ENCODE data around the gene FBXW11.
"Not testable (repeated sequence)": the region's sequence is repeated elsewhere in the genome, so short reads cannot be mapped to it uniquely, and the experiment has no call there.

The FBXW11 gene

GRCh38 chr5:171980792-171981191 lies 25.6 kb downstream of the FBXW11 start:
- no peak for FAIRE-seq

GRCh38 chr5:171979606-171980005 lies 26.8 kb downstream of the FBXW11 start:
- no peak for FAIRE-seq

DNA sequence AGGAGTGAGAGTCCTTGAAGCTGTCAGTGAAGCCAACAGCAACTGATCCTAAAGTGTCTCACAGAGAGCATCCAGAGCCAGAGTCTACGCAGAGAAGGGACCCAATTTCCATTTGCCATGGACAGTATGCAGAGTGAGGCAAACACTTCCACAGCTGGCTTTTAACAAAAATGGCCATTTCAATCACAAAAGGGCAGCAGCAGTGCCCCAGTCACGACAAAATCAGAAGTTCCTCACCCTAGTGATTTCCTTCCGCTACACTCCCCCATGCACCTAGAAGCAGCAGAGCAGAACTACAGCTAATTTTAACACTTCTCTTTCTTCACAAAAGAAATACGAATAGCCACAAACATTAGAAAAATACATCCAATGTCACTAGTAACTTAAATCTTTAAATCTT lies 27.9 kb downstream of the FBXW11 start:
- FAIRE-seq: no peak

DNA sequence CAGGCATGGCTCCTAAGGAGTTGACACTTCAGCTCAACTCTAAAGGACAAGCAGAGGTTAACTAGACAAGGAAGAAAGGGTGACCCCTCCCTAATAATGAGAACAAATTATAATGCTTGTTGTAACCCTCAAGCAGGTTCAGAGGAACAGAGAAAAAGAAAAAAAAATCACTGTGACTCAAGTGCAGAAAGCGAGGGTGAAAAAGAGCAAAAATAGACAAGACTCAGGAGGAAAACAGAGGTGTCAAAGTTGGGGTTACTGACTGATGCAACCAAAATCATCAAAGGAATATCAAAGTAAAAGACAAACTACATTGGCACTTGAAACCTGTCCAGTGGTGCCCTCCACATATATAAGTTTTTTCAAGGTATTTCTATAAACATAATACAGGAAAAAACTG lies 28.4 kb downstream of the FBXW11 start:
- FAIRE-seq: no peak

DNA sequence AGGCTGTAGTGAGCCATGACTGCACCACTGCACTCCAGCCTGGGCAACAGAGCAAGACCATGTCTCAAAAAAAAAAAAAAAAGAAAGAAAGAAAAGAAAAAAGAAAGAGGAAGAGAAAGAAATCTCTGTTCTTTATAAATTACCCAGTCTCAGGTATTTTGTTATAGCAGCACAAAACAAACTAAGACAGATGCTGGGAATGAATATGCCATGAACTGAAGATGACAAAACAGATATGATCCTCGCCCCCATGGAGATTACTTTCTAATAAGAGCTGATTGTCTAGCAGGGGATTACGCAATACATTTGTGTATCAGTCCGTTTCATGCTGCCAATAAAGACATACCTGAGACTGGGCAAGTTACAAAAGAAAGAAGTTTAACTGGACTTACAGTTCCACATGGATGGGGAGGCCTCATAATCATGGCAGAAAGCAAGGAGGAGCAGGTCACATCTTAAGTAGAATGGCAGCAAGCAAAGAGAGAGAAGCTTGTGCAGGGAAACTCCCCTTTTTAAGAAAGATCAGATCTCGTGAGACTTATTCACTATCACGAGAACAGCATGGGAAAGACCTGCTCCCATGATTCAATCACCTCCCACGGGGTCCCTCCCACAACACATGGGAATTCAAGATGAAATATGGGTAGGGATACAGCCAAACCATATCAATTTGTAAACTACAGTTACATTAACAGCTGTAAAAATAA lies 29.0 kb downstream of the FBXW11 start:
- FAIRE-seq: not testable (repeated sequence)

DNA sequence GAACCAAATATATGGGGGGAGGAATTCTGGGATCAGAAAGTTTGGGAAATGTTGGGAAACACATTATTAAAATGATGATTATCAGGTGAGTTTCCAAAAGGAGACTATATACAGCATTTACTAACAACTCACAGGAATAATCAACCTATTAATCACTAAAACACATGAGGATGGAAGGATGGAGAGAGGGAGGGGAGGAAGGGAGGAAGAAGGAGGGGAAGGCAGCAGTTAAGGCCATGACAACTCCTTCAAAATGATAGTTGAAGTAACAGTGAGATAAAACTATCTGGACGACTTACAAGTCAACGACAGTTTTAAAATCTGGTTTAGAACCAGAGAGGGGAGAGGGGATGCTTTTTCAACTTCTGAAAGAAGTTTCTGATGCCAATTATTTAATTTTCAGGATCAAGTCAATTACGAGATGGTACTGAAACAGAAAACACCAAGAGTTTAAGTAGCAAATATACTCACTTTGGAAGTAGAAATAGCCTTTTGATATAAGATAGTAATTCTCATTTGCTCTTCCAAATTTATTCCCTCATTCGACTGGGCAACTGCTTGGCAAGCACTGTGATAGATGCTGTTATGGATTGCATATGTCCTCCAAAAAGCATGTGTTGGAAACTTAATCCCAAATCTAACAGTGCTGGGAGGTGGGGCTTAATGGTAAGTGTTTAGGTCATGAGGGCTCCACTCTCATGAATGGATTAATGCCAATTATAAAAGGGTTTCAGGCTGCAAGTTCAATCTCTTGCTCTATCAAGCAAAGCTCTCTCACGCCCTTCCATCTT lies 30.4 kb downstream of the FBXW11 start:
- no peak for FAIRE-seq

DNA sequence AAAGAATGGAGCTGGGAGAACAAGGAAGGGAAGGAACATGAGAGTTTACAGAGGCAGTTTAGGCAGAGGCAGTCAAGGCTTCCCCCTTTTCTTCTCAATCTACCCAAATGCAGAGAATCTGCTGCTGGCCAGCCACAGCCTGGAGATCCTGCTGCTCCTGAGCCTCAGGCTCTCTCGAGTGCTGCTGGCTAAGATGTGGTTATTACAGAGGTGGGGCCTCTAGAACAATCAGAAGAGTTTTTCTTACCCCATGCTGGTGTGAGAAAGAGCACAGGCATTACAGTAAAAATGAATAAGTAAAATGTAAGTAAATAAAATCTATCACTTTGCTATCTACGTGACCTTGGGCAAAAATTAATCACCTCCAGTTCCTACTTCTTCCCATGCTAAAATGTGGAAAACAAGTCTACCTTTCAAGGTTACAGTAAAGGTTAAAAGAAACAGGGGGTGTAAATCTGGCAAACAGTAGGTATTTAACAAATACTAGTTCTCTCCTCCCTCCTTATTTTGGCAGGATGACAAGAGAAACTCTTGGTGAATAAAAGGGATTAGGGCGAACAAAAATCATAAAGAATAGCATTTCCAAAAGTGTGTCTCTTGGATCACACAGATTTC lies 31.1 kb downstream of the FBXW11 start:
- no peak for FAIRE-seq

GRCh38 chr5:171970826-171971225 lies 35.6 kb downstream of the FBXW11 start:
- no peak for FAIRE-seq

DNA sequence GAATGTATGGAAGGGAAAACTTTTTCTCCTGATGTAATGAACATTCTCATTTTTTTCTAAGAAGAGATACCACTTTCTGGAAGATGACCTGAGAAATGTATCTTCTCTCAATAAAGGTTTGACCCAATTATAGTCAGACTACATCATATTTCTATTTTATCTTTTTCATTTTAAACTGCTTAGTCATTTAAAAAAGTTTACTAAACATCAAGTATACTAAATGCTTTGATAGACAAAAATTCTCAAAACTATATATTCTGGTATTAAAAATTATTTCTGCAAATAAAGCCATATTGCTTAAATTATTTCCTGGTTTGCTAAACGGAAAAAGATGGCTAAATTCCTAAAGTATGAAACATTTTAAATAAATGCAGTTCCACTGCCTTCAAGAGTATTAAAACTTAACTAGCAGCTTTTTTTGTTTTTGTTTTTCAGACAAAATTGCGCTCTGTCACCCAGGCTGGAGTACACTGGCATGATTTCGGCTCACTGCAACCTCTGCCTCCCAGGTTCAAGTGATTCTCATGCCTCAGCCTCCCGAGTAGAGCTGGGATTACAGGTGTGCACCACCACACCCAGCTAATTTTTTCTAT lies 37.1 kb downstream of the FBXW11 start:
- no peak for FAIRE-seq

DNA sequence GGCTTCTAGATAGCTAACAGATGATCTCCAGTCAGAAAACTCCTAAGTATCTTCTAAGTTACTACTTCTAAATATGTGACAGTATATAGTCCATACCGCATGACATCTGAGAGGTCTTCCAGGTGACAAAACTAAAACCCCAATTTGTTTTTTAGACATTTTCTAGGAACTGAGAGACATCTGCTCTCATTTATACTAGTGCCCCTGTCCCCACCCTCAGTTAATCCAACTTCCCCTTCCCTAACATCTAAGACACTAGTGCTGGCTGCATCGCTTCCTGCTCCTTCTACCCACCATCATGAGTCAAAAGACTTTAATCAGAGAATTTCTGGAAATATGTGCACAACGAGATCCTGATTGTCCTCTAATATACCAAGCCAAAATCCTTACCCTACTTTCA lies 37.9 kb downstream of the FBXW11 start:
- FAIRE-seq: no peak

DNA sequence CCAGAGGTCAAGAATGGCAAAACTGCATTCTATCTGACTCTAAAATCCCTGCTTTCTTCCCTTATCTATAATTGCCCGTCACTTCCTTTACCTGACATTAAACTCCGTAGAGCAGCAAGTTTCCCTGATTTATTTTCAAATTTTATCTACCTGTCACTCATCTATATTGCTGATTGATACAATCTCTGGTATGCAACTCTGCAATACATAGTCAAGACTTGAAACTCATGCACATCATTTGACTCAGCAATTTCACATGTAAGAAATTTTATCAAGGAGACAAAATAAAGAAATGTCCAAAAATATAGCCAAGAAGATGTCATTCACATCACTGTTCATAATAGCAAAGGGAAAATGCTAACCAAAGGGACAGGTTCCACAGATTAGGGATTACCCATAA lies 39.5 kb downstream of the FBXW11 start:
- no peak for FAIRE-seq

DNA sequence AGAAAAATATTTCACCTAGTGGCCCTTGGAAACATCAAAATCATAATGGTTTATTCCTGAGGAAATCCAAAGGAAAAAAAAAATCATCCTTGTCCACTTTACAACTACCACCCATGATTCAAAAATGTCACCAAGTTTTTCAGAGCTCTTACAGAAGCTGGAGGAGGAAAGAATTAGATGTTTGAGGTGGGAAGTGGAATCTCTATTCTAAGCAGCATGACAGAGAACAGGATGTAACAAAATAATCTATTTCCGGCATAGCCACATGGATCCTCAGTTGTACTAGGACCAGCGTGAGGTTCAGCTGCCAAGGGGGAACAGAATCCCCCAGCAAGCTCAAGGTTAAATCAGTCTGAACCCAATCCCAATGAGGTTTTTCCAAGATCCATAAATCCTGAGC lies 40.2 kb downstream of the FBXW11 start:
- FAIRE-seq: no peak

GRCh38 chr5:171965745-171966144 lies 40.7 kb downstream of the FBXW11 start:
- FAIRE-seq: no peak

DNA sequence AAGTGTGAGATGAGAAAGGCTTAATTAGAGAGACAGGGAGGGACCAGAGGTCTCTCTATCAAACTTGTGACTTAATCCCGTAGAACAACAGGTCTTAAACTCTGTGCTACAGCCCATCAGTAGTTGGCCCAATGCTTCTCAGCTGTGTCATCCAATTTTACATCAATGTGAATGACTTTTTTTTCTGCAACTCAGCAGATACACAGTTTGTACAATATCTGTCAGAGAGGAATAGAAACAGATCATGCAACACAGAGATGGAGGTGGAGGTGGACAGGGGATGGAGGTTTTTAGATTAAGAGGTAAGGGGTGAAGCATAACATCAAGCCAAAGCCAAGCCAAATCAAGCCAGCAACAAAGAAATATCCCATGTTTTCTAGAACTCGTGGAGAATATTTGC lies 43.0 kb downstream of the FBXW11 start:
- no peak for FAIRE-seq

DNA sequence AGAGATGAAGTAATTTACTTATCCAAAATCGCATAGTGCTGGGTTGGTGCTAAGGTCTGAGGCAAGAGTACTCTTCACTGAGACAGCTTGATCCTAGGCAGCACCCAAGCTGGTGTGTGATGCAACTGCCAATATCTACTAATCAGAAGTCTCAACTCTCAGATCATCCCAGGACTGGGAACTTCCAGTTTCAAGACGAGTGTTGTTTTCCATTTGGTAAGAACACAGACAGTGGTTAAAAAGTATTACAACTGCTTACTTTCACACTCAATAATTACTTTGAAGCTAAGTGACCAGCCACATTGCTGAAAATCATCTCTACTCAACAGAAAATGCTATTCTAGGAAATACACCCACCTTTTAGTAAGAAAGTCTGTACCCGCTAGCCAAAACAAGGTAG lies 45.3 kb downstream of the FBXW11 start:
- no peak for FAIRE-seq

- FAIRE-seq: no peak
Observed at GRCh38 chr5:171957591-171958251, 48.7 kb downstream of the FBXW11 start.

GRCh38 chr5:171956887-171957495 lies 49.4 kb downstream of the FBXW11 start:
- FAIRE-seq: no peak

DNA sequence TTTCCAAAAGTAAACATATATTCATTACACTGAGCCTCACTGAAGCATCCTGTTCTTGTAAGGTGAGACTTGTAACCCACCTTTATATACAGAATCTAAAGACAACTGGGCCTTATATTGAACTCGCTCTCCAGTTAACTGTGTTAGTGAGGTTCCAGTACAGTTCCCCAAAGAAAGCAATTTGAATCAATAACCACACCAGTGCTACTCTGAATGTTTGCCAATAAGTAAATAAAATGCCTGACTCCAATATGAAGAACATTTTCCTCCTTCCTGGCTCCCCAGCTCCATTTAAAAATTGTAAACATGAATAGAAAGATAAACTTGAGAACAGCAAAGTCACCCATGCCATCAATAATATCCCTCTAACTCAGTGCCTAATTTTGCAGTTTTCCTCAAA lies 50.1 kb downstream of the FBXW11 start:
- no peak for FAIRE-seq

GRCh38 chr5:171955761-171956160 lies 50.7 kb downstream of the FBXW11 start:
- no peak for FAIRE-seq

DNA sequence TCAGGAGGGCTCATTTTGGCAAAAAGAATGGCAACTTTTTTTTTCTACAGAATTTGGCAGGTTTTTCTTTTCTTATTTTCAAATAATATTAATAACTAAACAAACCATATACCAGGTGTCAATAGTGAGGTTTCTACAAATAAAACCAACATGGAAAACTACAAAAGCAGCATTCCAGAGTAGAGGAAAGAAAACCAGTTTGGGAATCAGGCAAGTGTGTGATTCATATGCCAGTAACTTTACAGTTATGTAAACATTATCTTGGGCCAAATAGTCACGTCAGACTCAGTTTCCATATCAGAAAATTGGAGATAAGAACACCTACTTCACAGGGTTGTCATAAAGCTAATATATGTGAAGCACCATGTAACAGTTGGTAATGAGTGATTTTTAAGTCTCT lies 51.7 kb downstream of the FBXW11 start:
- no peak for FAIRE-seq

- FAIRE-seq: no peak
Observed at GRCh38 chr5:171953860-171954701, 52.4 kb downstream of the FBXW11 start.

DNA sequence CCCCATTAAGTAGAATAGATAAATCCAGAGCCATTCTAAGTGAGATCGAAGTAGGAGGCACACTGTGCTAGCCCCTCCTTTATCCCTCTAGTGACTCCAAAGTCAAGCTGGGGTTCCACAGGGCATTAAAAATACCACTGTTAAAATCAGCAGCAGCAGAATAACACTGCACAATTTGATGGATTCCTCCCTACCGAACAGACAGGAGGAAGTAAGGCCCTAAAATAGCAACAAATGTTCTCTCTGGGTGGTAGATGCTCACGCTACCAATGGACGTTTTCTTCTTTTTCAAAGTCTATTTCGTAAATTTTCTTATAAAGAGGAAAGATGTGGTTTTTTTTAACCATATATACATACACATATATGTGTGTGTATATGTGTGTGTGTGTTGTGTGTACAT lies 54.4 kb downstream of the FBXW11 start:
- no peak for FAIRE-seq

All from TTC549 (cell line).